Loucy (cell line): ENCODE data around the gene CDC42EP2.

Source experiments
- H2AFZ ChIP-seq: fragments of 200-600 bp; sonication (generic); 2 replicates; pipeline ENCODE4 v1.6.0; 2016; ENCODE audit warnings: antibody characterized with exemption, mild to moderate bottlenecking, low read length, moderate library complexity
- H3F3A ChIP-seq: fragments of 200-600 bp; 2 replicates; pipeline ENCODE4 v1.6.0; 2016; ENCODE audit warnings: antibody characterized with exemption, low read depth, mild to moderate bottlenecking
- H3K27me3 ChIP-seq: fragments of 200-600 bp; sonication (generic); 2 replicates; pipeline ENCODE4 v1.6.1; 2014; ENCODE audit warnings: low read length, mild to moderate bottlenecking; ENCODE audit not compliant: insufficient read depth, poor library complexity, severe bottlenecking
- H3K36me3 ChIP-seq: fragments of 200-600 bp; sonication (generic); 2 replicates; pipeline ENCODE4 v1.6.1; 2016; ENCODE audit warnings: low read length; ENCODE audit not compliant: insufficient read depth
- H3K4me1 ChIP-seq: fragments of 200-600 bp; sonication (generic); 2 replicates; pipeline ENCODE4 v1.5.1; 2014; ENCODE audit warnings: low read length, mild to moderate bottlenecking; ENCODE audit not compliant: insufficient read depth, poor library complexity, severe bottlenecking
- H3K4me2 ChIP-seq: fragments of 200-600 bp; sonication (generic); 2 replicates; pipeline ENCODE4 v1.6.0; 2014; ENCODE audit warnings: antibody characterized with exemption, low read length, low read depth, mild to moderate bottlenecking; ENCODE audit not compliant: poor library complexity, severe bottlenecking
- H3K4me3 ChIP-seq: fragments of 200-600 bp; sonication (generic); 2 replicates; pipeline ENCODE4 v1.5.1; 2014; ENCODE audit warnings: low read length, mild to moderate bottlenecking, mixed read lengths; ENCODE audit not compliant: poor library complexity, severe bottlenecking
- H3K79me2 ChIP-seq: fragments of 200-600 bp; sonication (generic); 2 replicates; pipeline ENCODE4 v1.6.1; 2014; ENCODE audit warnings: low read length; ENCODE audit not compliant: insufficient read depth
- H3K9ac ChIP-seq: fragments of 200-600 bp; sonication (generic); 2 replicates; pipeline ENCODE4 v1.6.0; 2014; ENCODE audit warnings: mild to moderate bottlenecking, low read depth, low read length, moderate library complexity; ENCODE audit not compliant: poor library complexity, severe bottlenecking
- H3K9me2 ChIP-seq: fragments of 200-600 bp; sonication (generic); replicated peaks from 2 replicates; pipeline ENCODE4 v1.6.1; 2016; ENCODE audit warnings: low read depth, low read length, mixed read lengths
- H3K9me3 ChIP-seq: fragments of 200-600 bp; sonication (generic); 2 replicates; pipeline ENCODE4 v1.6.1; 2014; ENCODE audit warnings: mild to moderate bottlenecking, antibody characterized with exemption, low read length, low read depth; ENCODE audit not compliant: insufficient read depth
- H4K20me1 ChIP-seq: fragments of 200-600 bp; sonication (generic); 2 replicates; pipeline ENCODE4 v1.6.0; 2014; ENCODE audit warnings: antibody characterized with exemption, low read length, mild to moderate bottlenecking; ENCODE audit not compliant: insufficient read depth, poor library complexity, severe bottlenecking
- EZH2phosphoT487 ChIP-seq: fragments of 200-600 bp; IDR thresholded peaks from 2 replicates; pipeline ENCODE4 v1.6.1; 2018; ENCODE audit warnings: antibody characterized with exemption, mild to moderate bottlenecking, moderate library complexity, borderline replicate concordance
- TF ChIP-seq, protein P1 (sequence below): fragments of 200-600 bp; sonication (generic); conservative IDR thresholded peaks from 2 replicates; pipeline ENCODE4 v1.5.1; 2014; ENCODE audit warnings: mild to moderate bottlenecking, antibody characterized with exemption, low read length

CDC42EP2 gene, protein sequence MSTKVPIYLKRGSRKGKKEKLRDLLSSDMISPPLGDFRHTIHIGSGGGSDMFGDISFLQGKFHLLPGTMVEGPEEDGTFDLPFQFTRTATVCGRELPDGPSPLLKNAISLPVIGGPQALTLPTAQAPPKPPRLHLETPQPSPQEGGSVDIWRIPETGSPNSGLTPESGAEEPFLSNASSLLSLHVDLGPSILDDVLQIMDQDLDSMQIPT

DNA sequence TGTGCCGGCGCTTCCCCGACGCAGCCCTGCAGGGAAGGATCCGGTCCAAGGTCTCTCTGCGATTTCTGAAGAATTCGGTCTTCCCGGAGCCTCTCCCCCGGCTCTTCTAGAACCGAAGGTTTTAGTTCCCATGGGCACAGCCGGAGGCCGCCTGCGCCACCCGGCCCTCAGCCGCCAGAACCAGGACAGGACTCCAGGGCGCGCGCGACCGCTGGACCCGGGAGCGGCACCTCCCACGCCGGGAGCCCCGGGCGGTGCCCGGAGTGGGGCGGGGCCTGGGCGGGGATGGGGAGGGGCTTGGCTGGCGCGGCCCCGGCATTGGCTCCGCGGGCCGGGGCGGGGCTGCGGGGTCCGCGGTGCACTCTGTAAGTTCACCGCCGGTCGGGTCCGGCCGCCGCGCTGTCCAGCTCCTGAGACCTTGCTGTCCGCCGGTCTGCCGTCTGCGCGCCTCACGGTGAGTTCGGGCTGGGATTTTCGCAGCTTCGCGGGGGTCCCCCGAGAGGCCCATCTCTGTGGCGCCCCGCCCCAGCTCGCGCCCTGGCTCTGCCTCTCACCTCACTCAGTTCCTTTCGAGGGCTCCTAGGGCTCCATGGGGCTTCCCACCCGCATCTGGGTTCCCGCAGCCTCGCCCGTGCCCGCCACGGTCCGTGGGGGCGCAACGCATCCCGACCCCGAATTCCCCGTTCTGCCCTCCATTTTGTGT is at the start of gene CDC42EP2:
Gene CDC42EP2 (plus strand): TSS at position 366 of the 703 bp plus-strand sequence. CDS start 6,033 bp downstream, outside the sequence.
- H3F3A ChIP-seq = no peaks in the 10 kb centered on the region
- peak within 1 kb of the TSS; percentile 81 for H3K4me3 ChIP-seq
- no peaks in the 10 kb centered on the region for H3K9me2 ChIP-seq
- no peaks in the 10 kb centered on the region for H3K27me3 ChIP-seq
- no peaks in the 10 kb centered on the region for H4K20me1 ChIP-seq
- no peaks in the 10 kb centered on the region for H3K9me3 ChIP-seq
- H3K79me2 ChIP-seq = no peaks in the 10 kb centered on the region
- H3K4me2 ChIP-seq = peak within 1 kb of the TSS; percentile 91
- peak within 1 kb of the TSS; percentile 67 for H3K9ac ChIP-seq
- no peaks in the 10 kb centered on the region for H3K36me3 ChIP-seq
- TF ChIP-seq, protein P1, sequence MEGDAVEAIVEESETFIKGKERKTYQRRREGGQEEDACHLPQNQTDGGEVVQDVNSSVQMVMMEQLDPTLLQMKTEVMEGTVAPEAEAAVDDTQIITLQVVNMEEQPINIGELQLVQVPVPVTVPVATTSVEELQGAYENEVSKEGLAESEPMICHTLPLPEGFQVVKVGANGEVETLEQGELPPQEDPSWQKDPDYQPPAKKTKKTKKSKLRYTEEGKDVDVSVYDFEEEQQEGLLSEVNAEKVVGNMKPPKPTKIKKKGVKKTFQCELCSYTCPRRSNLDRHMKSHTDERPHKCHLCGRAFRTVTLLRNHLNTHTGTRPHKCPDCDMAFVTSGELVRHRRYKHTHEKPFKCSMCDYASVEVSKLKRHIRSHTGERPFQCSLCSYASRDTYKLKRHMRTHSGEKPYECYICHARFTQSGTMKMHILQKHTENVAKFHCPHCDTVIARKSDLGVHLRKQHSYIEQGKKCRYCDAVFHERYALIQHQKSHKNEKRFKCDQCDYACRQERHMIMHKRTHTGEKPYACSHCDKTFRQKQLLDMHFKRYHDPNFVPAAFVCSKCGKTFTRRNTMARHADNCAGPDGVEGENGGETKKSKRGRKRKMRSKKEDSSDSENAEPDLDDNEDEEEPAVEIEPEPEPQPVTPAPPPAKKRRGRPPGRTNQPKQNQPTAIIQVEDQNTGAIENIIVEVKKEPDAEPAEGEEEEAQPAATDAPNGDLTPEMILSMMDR = no peak
- no peak for TF ChIP-seq EZH2phosphoT487
- peak within 1 kb of the TSS; percentile 89 for H2AFZ ChIP-seq
- H3K4me1 ChIP-seq = peaks cover 5% of the 10 kb centered on the region

DNA sequence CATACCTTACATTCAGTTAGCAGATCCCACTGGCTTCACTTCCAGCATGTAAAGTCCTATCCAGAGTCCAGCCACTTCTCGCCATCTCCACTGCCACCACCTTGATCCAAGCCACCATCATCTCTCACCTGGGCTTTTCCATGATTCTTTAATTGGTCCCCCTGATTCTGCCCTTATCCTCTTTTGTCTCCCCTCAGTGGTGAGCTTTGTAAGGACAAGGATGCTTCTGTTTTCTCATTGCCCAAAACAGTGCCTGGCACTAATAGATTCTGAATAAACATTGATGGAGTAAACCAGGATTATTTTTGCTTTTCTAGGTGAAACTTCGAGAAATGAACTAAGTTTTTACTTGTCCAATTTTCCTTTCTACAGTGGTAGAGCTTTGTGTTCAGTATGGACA is 48.5 kb upstream of the CDC42EP2 start:
- Histone ChIP-seq H3F3A (no peaks in the 10 kb centered on the region), H4K20me1 (peaks cover 9% of the 10 kb centered on the region), H3K79me2 (peaks cover 57% of the 10 kb centered on the region), H3K4me3 (peak overlapping the region; percentile 21), H3K4me1 (peaks cover 32% of the 10 kb centered on the region), H2AFZ (no peak overlapping the region), H3K9me3 (no peaks in the 10 kb centered on the region), H3K9me2 (no peaks in the 10 kb centered on the region), H3K9ac (peak overlapping the region; percentile 41), H3K4me2 (peak overlapping the region; percentile 92), H3K36me3 (peaks cover 30% of the 10 kb centered on the region; the same call in 1 of the 2 replicates), H3K27me3 (no peaks in the 10 kb centered on the region)
- TF ChIP-seq, protein P1 = peak; percentile 44; the same call in 1 of the 2 replicates
- no peak for TF ChIP-seq EZH2phosphoT487

DNA sequence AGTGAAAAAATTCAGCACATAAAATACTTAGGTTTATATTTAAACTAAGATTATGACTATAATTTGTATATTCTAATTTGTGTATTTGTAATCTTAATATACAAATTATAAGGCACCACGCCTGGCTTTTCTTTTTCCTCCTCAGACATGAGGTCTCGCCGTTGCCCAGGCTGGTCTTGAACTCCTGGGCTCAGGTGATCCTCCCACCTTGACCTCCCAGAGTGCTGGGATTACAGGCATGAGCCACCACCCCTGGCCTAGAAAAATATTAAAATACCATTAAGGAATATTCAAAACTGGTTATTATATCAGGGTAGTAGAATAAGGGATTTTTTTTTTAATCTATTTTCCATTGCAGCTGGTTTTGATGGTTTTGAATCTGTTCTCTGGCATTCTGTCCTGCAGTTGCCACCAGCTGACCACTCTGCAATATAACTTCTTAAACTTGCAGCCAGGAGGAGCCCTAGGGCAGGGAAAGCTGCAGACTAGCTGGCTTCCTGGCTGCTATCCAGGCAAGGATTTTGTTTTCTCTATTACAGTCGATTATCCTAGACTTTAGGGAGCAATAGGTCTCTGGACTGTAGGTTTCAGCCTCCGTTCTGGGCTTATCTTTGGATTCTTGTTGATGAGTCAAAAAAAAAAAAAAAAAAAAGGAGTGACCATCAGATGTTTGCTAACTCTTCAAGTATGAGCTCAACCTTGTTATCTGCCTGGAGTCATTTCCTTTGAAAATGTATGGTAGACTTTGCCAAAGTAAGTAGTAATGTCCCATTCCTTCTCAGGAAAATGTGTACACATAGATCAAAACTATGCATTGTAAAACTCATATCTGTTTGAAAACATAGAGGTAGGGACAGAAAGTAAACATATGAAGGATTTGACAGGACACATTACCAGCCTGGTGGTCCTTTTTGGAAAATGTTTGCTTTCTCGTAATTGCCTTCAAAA is 39.7 kb upstream of the CDC42EP2 start:
- TF ChIP-seq, protein P1 = peak; percentile 75
- no peak for TF ChIP-seq EZH2phosphoT487
- Histone ChIP-seq H3K9me2 (no peaks in the 10 kb centered on the region), H3K4me2 (no peak overlapping the region), H3K36me3 (peaks cover 43% of the 10 kb centered on the region; the same call in 1 of the 2 replicates), H2AFZ (no peak overlapping the region), H3K9ac (no peak overlapping the region), H4K20me1 (no peaks in the 10 kb centered on the region), H3F3A (no peaks in the 10 kb centered on the region), H3K9me3 (no peaks in the 10 kb centered on the region), H3K4me1 (no peaks in the 10 kb centered on the region), H3K79me2 (no peaks in the 10 kb centered on the region), H3K4me3 (no peak overlapping the region), H3K27me3 (no peaks in the 10 kb centered on the region)
